OCI-LY7 (cell line): Measurements from ENCODE around the gene E2F2. TPM values are rescaled to one million over a fixed set of nuclear protein-coding genes. Genes with fewer than 3 reads are reported as not detected.
"Not testable (repeated sequence)": the region's sequence is repeated elsewhere in the genome, so short reads cannot be mapped to it uniquely, and the experiment has no call there.

ENCODE experiments used
- BruUV-seq: library from RNA; stranded (reverse); fragments of 400-500 nt; replicated peaks from 2 replicates; lab custom pipeline; 2021; lab: Mats Ljungman, UMichigan
- CTCF ChIA-PET: fragments of 300-600 bp; sonication (Branson Sonifier 250); formaldehyde crosslinking; loops from one replicate; lab custom pipeline; 2022; ENCODE audit warnings: antibody characterized with exemption; ENCODE audit not compliant: unreplicated experiment; lab: Charles Lee
- POLR2A ChIA-PET: fragments of 300-600 bp; sonication (Branson Sonifier 250); formaldehyde crosslinking; loops from one replicate; lab custom pipeline; 2022; ENCODE audit warnings: antibody characterized with exemption; lab: Charles Lee
- DNase-seq: peaks from one replicate; pipeline ENCODE4 v3.0.0-alpha.2; 2015; ENCODE audit warnings: low spot score
- H2AFZ ChIP-seq: fragments of 200-600 bp; sonication (generic), shearing (Covaris generic); 2 replicates; pipeline ENCODE4 v1.6.1; 2014; ENCODE audit warnings: mild to moderate bottlenecking, antibody characterized with exemption, low read length, moderate library complexity
- H3K27ac ChIP-seq: fragments of 200-600 bp; sonication (generic); 2 replicates; pipeline ENCODE4 v1.5.1; 2014; ENCODE audit warnings: mixed run types, low read depth, mild to moderate bottlenecking, moderate library complexity, low read length, inconsistent platforms; ENCODE audit not compliant: poor library complexity, severe bottlenecking
- H3K36me3 ChIP-seq: fragments of 200-600 bp; sonication (generic); 2 replicates; pipeline ENCODE4 v1.6.1; 2014; ENCODE audit warnings: mild to moderate bottlenecking, antibody characterized with exemption, low read length, moderate library complexity, mixed read lengths; ENCODE audit not compliant: insufficient read depth
- H3K4me1 ChIP-seq: fragments of 200-600 bp; sonication (generic); 2 replicates; pipeline ENCODE4 v1.5.1; 2014; ENCODE audit warnings: mild to moderate bottlenecking, low read length; ENCODE audit not compliant: insufficient read depth, poor library complexity, severe bottlenecking
- H3K4me2 ChIP-seq: fragments of 200-600 bp; sonication (generic); 2 replicates; pipeline ENCODE4 v1.6.1; 2014; ENCODE audit warnings: mild to moderate bottlenecking, low read length
- H3K4me3 ChIP-seq: fragments of 200-600 bp; sonication (generic); 2 replicates; pipeline ENCODE4 v1.5.1; 2014; ENCODE audit warnings: mild to moderate bottlenecking, low read depth, low read length; ENCODE audit not compliant: poor library complexity, severe bottlenecking
- H3K79me2 ChIP-seq: fragments of 200-600 bp; sonication (generic); 2 replicates; pipeline ENCODE4 v1.6.1; 2016; ENCODE audit warnings: low read depth, mild to moderate bottlenecking, low read length, moderate library complexity, mixed read lengths; ENCODE audit not compliant: insufficient read depth
- H3K9me2 ChIP-seq: fragments of 200-600 bp; sonication (generic); 2 replicates; pipeline ENCODE4 v1.6.1; 2016; ENCODE audit warnings: mild to moderate bottlenecking, low read length, mixed read lengths; ENCODE audit not compliant: insufficient read depth
- H3K9me3 ChIP-seq: fragments of 200-600 bp; sonication (generic); 2 replicates; pipeline ENCODE4 v1.6.1; 2014; ENCODE audit warnings: mild to moderate bottlenecking, mixed run types, low read length, mixed read lengths
- H4K20me1 ChIP-seq: fragments of 200-600 bp; sonication (generic); 2 replicates; pipeline ENCODE4 v1.6.1; 2014; ENCODE audit warnings: mild to moderate bottlenecking, antibody characterized with exemption, low read length, moderate library complexity, mixed read lengths; ENCODE audit not compliant: insufficient read depth
- EZH2phosphoT487 ChIP-seq: fragments of 200-600 bp; sonication (generic); IDR thresholded peaks from 2 replicates; pipeline ENCODE4 v1.6.1; 2018; ENCODE audit warnings: low read depth, borderline replicate concordance, mild to moderate bottlenecking, mixed run types, antibody characterized with exemption, low read length, moderate library complexity, mixed read lengths
- intact Hi-C: fragments of 100-400 bp; cut with micrococcal nuclease; formaldehyde crosslinking; loops from one replicate; pipeline ENCODE4 v1.10.0; 2022; ENCODE audit not compliant: unreplicated experiment
- total RNA-seq, 2 experiments: library from RNA; depleted of rRNA in 1 of 2; stranded (reverse); fragments of >200 nt in 1 of 2; shearing (Covaris generic) in 1 of 2; gene quantifications; 2 replicates each; pipeline ENCODE4 v1.2.3, GENCODE V29; 2014 to 2022
- TF ChIP-seq, protein P1 (sequence below): fragments of 200-600 bp; sonication (generic); conservative IDR thresholded peaks from 2 replicates; pipeline ENCODE4 v1.5.1; 2014; ENCODE audit warnings: mild to moderate bottlenecking, antibody characterized with exemption, low read length, moderate library complexity, mixed read lengths

The E2F2 gene
- total RNA-seq, 2 experiments from 2014 or later = 203 to 212 TPM

GRCh38 chr1:23544444-23545389 lies 13.7 kb upstream of the E2F2 start:
- Histone ChIP-seq H3K79me2 (no peaks in the 10 kb centered on the region), H3K9me3 (no peaks in the 10 kb centered on the region), H2AFZ (peak overlapping the region; percentile 65; the same call in 1 of the 2 replicates), H3K27ac (peak overlapping the region; percentile 63), H3K4me2 (peak overlapping the region; percentile 52), H3K9me2 (no peaks in the 10 kb centered on the region), H3K36me3 (no peaks in the 10 kb centered on the region), H3K4me3 (no peak overlapping the region), H4K20me1 (no peaks in the 10 kb centered on the region), H3K4me1 (peaks cover 76% of the 10 kb centered on the region)
- DNase-seq = peak; percentile 90
- TF ChIP-seq, protein P1, sequence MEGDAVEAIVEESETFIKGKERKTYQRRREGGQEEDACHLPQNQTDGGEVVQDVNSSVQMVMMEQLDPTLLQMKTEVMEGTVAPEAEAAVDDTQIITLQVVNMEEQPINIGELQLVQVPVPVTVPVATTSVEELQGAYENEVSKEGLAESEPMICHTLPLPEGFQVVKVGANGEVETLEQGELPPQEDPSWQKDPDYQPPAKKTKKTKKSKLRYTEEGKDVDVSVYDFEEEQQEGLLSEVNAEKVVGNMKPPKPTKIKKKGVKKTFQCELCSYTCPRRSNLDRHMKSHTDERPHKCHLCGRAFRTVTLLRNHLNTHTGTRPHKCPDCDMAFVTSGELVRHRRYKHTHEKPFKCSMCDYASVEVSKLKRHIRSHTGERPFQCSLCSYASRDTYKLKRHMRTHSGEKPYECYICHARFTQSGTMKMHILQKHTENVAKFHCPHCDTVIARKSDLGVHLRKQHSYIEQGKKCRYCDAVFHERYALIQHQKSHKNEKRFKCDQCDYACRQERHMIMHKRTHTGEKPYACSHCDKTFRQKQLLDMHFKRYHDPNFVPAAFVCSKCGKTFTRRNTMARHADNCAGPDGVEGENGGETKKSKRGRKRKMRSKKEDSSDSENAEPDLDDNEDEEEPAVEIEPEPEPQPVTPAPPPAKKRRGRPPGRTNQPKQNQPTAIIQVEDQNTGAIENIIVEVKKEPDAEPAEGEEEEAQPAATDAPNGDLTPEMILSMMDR = peak; percentile 99
- no peak for TF ChIP-seq EZH2phosphoT487
- no TSS peak for BruUV-seq
- intact Hi-C loops = loop anchor here (1.0 to 5.0 kb wide), 4 partner anchors 93 to 567 kb away; no protein-coding TSS in a partner anchor
- ChIA-PET CTCF (interaction anchor here (0.6 to 3.6 kb wide), 6 partner anchors 10 to 123 kb away, joined by 3 to 35 read pairs (median 3); no protein-coding TSS in a partner anchor), POLR2A (interaction anchor here (0.6 to 2.8 kb wide), 11 partner anchors 10 to 122 kb away, joined by 3 to 17 read pairs (median 4); no protein-coding TSS in a partner anchor)

GRCh38 chr1:23543707-23544443 lies 12.8 kb upstream of the E2F2 start:
- CTCF ChIA-PET = interaction anchor here (1.5 to 3.6 kb wide), 2 partner anchors 94 to 124 kb away, joined by 3 to 35 read pairs; no protein-coding TSS in a partner anchor
- Histone ChIP-seq H3K4me1 (peaks cover 75% of the 10 kb centered on the region), H3K79me2 (no peaks in the 10 kb centered on the region), H4K20me1 (no peaks in the 10 kb centered on the region), H2AFZ (peak overlapping the region; percentile 65; the same call in 1 of the 2 replicates), H3K4me2 (0 out of 2 replicates have a peak overlapping the region, but pooled peaks have one; percentile 38), H3K9me2 (no peaks in the 10 kb centered on the region), H3K9me3 (no peaks in the 10 kb centered on the region), H3K4me3 (no peak overlapping the region), H3K36me3 (no peaks in the 10 kb centered on the region), H3K27ac (peak overlapping the region; percentile 63)
- TF ChIP-seq, protein P1 = no peak
- no peak for TF ChIP-seq EZH2phosphoT487
- intact Hi-C loops = loop anchor here (1.0 to 5.0 kb wide), 4 partner anchors 93 to 567 kb away; no protein-coding TSS in a partner anchor
- BruUV-seq = no TSS peak
- POLR2A ChIA-PET = interaction anchor here (0.6 to 2.8 kb wide), 6 partner anchors 9 to 121 kb away, joined by 3 to 17 read pairs (median 3); no protein-coding TSS in a partner anchor
- DNase-seq = no peak

GRCh38 chr1:23542940-23543339 lies 11.9 kb upstream of the E2F2 start:
- CTCF ChIA-PET, H4K20me1 ChIP-seq, BruUV-seq, H3K9me3 ChIP-seq, H3K36me3 ChIP-seq, DNase-seq, H2AFZ ChIP-seq, H3K4me3 ChIP-seq, H3K4me2 ChIP-seq, H3K27ac ChIP-seq, H3K79me2 ChIP-seq, H3K9me2 ChIP-seq: not testable (repeated sequence)
- POLR2A ChIA-PET = interaction anchor here (1.6 kb wide), 1 partner anchor 122 kb away, joined by 5 read pairs; no protein-coding TSS in a partner anchor
- peaks cover 68% of the 10 kb centered on the region for H3K4me1 ChIP-seq
- intact Hi-C loops = loop anchor here (5.0 kb wide), 1 partner anchor 566 kb away; no protein-coding TSS in a partner anchor
